Left hindlimb (tissue), 1 donor: ENCODE results near the gene SUSD3.

Experiments
- DNase-seq: peaks from one replicate; pipeline ENCODE4 v3.0.0-alpha.2; 2018

The SUSD3 gene

GRCh38 chr9:93030642-93031628, 27.6 kb upstream of the SUSD3 start:
- DNase-seq = no peak

GRCh38 chr9:93031629-93032430, 26.7 kb upstream of the SUSD3 start:
- DNase-seq = no peak

DNA sequence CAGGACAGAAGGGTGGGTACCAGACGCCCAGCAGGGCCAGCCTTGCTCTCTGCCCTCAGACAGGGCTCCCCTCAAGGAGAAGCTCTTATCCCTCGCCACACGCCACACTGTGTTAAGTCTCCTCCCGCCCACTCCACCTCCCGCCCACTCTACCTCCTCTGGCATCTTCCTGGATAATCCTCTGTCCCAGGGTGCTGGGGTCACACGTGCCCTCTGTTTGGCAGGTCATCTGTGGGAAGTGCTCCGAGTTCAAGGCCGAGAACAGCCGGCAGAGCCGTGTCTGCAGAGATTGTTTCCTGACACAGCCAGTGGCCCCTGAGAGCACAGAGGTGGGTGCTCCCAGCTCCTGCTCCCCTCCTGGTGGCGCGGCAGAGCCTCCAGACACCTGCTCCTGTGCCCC, 26.0 kb upstream of the SUSD3 start:
- no peak for DNase-seq

DNA sequence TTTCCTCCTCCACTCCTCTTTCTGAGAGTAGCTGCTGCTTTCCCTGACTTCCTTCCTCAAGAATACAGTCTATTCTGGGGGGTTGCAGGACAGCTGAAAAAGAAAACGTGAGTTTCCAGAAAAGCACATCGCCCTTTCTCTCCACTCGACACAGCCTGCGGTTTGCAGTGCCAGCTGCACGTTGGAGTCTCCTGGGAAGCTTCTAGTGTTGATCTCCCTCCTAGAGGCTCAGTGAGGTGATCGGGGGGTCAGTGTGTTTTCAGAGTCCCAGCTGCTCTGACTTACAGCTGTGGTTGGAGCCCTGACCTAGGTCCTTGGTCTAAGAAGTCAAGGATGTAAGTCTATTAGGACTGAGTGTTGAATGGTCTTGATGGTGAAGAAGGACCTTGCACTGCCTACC, 25.0 kb upstream of the SUSD3 start:
- no peak for DNase-seq

- DNase-seq = no peak
Measured at GRCh38 chr9:93035106-93035660, 23.3 kb upstream of the SUSD3 start.

DNA sequence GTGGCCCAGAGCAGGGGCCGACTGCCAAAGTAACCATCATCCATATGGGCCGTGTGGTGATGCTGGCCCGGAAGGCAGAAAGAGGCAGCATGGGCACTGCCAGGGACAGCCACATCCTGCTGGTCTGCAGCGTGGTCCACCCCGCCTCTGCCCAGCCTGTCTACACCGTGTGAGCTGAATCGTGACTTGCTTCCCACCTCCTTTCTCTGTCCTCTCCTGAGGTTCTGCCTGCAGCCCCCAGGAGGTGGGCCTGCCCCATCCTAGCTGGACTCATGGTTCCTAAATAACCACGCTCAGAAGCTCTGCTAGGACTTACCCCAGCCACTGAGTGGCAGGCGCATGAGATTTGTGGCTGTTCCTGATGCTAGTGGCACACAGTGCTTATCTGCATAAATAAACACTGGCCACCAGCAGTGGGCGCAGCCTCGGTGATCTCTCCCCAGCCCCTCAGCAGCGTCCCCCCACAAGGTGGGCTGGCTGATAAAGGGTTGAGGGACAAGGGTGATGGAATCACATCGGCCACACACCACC, 22.6 kb upstream of the SUSD3 start:
- no peak for DNase-seq

DNA sequence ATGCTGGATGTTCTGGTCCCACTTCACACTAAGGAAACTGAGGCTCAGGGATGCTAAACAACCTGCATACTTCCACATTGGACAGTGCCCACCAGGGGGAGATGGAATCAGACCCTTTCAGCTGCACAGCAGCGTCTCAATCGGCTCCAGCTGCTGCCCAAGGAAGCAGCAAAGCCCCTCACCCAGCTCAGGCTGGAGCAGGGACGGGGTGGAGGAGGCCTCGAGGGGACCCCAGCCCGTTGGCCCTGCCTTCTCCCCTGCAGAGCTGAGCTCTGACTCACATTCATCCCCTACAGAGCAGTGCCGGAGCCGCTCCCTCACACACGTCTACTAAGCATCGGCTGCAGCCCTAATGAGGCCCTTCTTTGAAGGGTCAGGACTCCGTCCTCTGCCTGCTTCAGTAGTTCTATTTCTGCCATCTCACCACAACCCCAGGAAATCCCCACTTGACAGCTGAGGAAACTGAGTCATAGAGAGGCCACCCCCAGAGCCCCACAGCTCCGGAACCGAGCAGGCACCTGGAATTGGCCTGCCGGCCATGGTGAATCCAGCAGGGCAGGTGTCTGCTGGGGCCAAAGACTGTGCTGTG, 21.5 kb upstream of the SUSD3 start:
- DNase-seq = no peak

GRCh38 chr9:93037476-93037971, 21.0 kb upstream of the SUSD3 start:
- no peak for DNase-seq

DNA sequence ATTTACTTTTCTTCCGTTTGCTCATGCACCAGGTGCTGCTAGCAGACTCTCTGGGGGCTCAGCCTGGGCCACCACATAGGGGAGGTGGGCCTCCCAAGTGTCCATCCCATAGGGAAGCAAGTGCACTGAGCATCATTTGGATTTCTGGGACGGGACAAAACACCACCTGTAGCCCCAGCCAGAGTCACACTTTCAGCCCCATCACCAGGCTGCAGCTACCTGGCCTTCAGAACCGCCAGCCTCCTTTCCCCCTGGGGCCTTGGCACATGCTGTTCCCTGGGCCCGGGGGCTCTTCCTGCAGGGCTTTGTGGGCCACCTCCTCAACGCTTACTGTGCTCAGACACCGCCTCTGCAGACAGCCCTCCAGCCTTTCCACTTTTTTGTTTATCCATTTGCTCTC, 19.6 kb upstream of the SUSD3 start:
- no peak for DNase-seq

- DNase-seq = no peak
Measured at GRCh38 chr9:93039456-93039855, 19.0 kb upstream of the SUSD3 start.

GRCh38 chr9:93039976-93040375, 18.5 kb upstream of the SUSD3 start:
- no peak for DNase-seq

GRCh38 chr9:93040409-93040808, 18.1 kb upstream of the SUSD3 start:
- DNase-seq = no peak

- DNase-seq = peak; percentile 21
Measured at GRCh38 chr9:93041108-93041802, 17.2 kb upstream of the SUSD3 start.

DNA sequence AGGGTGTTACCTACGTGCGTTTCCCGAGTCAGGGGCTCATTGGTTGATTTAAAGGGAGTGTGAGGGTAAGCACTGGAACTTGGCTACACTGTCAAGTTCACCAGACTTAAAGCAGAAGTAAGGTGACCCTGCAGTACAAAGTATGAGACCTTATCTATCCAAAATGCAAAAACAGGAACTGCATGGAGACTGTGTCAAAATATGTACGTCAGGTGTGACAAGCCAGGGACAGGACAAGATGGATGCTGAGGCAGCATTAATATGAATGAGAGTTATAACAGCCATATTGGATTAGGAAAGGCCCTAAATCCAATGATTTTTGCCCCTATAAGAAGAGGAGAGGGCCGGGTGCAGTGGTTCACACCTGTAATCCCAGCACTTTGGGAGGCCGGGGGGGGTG, 15.4 kb upstream of the SUSD3 start:
- DNase-seq = peak; percentile 0

- no peak for DNase-seq
Measured at GRCh38 chr9:93045521-93045920, 13.0 kb upstream of the SUSD3 start.

- no peak for DNase-seq
Measured at GRCh38 chr9:93048566-93049448, 9.7 kb upstream of the SUSD3 start.

DNA sequence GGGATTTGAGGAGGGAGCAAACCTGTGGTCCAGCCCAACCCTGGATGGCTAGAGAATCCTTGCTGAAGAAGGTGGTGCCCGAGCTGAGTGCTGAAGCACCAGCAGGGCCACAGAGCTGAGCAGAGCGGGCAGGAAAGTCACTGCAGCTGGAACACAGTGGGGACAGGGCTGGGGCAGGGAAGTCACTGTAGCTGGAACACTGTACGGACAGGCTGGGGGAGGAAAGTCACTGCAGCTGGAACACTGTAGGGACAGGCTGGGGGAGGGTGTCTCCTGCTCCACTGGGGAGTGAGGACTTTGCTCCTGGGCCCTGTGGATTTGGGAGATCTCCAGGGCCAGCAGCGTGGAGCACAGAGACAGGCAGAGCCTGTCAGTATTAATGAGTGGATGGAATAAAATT, 9.0 kb upstream of the SUSD3 start:
- no peak for DNase-seq

- no peak for DNase-seq
Measured at GRCh38 chr9:93050231-93050630, 8.3 kb upstream of the SUSD3 start.

DNA sequence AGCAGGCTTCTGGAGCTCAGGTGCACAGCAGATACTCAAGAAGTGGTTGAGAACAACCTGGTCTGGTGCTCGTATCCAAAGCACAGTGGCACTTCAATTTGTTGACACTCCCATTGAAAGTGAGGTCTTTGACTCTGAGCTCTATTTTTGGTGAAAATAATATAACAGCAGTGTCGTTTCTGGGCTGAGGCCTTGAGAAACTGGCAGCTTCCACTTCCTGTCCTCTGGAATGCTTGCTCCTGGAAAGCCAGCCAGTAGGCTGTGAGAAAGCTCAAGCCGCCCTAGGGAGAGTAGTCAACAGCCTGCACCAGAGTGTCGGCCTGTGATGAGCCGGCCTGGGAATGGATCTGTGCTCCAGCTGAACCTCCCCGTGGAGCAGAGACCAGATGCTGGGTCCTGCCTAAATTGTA, 6.8 kb upstream of the SUSD3 start:
- DNase-seq = peak; percentile 69

- no peak for DNase-seq
Measured at GRCh38 chr9:93052791-93053540, 5.5 kb upstream of the SUSD3 start.
